HL-60/S4 (cell line): ENCODE data around the gene LSM14B.

Source experiments
- in situ Hi-C: fragments of 300-500 bp; cut with MboI; formaldehyde crosslinking; loops from 2 replicates; pipeline ENCODE4 v1.14.3; 2022; ENCODE audit warnings: low sequenced_read_pairs

The LSM14B gene

GRCh38 chr20:62160876-62161275 is 38.6 kb downstream of the LSM14B start:
- in situ Hi-C loops = no loop called here

DNA sequence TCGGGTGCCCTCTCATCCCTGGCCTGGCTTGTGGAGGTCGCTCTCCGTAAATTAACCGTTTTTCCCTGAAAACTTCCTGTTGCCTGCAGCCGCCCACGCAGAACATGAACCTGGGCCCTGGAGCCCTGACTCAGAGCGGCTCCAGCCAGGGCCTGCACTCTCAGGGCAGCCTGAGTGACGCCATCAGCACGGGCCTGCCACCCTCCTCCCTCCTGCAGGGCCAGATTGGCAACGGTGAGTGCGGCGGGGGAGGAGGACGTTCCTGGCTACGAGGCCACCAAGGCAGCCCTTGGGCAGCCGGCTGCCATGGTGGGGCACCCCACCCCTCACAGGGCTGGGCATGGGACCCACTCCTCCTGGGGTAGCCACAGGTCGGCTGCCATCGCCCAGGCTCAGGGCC is 39.1 kb downstream of the LSM14B start:
- in situ Hi-C loops = no loop called here

DNA sequence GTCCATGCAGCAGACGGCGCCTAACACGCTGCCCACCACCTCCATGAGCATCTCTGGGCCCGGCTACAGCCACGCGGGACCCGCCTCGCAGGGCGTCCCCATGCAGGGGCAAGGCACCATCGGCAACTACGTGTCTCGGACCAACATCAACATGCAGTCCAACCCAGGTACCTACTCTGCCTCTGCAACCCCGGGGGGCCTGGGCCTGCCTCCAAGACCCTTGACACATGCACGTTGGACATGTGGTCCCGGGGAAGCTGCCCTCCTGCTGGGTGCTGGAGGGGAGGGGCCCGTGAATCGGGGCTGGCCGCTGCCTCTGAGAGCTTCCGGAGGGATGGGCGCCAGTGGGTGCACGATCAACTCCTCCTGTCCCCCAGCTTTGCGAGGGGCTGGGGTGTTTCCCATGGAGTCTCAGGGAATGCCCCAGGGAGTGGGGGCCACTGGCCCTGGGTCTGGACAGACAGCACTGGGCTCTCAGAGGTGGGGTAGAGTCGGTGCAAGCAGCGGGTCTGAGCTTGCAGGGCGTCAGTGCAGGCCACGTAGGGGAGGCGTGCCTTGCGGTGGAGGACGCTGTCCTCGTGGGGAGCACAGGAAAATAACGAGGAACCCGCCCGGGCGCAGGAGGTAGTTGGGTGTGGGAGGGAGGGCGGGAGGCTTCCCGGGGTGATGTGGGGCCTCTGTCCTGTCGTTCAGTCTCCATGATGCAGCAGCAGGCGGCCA is 40.6 kb downstream of the LSM14B start:
- in situ Hi-C loops = no loop called here

- in situ Hi-C loops = no loop called here
These were observed 41.2 kb downstream of the LSM14B start for GRCh38 chr20:62163485-62163865.

DNA sequence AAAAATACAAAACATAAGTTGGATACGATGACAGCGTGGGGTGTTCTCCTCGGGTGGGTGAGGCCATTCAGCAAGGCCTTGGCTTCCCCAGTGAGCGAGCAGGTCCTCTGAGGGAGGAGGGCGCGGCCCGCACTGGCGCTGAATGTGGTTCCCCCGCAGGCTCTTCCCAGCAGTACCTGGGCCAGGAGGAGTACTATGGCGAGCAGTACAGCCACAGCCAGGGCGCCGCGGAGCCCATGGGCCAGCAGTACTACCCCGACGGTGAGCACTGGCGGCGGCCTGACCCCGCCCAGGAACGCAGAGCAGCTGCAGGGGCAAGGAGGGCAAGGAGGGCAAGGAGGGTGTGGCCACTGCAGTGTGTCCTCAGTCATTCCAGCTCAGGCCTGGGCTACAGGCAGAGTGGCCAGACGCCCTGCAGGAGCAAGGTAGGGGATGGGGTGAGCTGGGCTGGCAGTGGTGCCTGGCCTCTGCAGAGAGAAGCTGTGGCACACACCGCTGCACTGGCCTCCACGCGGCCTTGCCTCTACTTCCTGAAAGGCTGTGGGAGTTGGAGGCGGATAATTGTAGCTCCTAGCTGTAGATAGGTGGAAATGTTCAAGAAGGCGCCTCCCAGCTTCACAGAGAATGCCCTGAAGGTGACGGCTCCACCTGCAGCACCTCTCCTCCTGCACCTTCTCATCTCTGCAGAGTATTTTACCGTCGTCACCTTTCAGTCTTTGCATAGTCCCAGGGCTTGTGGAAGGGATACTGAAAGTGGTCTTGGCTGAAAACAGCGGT is 41.9 kb downstream of the LSM14B start:
- in situ Hi-C loops = no loop called here

DNA sequence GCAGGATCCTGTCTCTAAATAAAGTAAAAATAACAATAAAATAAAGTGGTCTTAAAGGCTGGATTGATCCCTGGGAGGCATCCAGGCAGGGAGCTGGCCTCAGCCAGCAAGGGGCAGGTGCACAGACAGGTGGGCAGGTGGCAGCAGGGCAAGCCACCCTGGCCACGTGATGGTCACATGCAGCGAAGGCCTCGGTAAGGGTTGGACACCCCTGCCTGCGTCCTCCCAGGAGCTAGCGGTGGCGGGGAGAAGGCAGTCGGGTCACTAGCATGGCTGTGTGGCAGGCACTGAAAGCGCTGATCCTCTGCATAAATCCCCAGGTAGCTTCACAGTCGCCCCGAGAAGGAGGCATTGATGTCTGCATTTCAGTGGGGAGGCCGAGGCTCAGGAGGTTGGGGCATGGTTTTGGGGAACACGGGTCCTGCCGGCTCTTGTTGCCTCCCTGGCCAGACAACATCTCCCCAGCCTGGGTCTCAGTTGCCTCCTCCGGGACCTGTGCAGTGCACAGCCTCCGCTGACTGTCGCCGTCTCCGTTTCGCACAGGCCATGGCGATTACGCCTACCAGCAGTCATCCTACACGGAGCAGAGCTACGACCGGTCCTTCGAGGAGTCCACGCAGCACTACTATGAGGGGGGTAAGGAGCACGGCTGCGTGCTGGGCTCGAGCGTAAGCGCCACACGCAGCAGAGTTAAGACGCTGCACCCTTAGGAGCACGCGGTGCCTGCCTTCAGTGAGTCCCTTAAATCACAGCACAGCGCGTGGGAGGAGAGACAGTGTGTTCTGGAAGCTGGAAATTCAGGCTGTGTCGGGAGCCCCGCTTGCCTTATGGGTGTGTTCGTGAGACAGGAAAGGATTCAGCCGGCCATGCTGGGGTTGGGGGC is 42.8 kb downstream of the LSM14B start:
- in situ Hi-C loops = no loop called here

DNA sequence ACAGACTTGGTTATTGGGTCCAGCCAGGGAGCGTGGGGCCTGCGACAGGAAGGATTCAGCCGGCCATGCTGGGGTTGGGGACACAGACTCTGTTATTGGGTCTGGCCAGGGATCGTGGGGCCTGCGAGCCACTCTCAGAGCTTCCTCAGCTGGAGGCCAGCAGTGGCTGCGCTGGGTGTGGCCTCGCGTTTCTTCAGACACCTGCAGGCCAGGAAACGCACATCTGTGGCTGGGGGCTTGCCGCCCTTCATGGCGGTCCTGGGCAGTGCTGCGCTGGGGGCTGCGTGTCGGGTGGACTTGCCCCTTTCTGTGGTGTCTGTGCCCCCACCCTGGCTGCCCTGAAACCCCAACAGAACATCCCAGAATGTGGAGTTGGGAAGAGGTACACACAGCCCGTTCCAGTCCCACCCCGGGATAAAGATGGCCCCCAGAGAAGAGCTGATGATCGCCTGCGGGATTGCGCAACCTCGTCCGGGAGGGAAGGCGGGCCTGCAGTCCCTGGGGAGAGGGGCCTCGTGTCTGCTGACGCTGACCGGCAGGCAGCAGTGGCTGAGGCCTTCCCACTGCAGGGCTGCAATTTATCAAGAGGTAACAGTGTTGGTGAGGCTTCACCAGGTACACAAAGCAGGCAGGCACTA is 43.6 kb downstream of the LSM14B start:
- in situ Hi-C loops = no loop called here

DNA sequence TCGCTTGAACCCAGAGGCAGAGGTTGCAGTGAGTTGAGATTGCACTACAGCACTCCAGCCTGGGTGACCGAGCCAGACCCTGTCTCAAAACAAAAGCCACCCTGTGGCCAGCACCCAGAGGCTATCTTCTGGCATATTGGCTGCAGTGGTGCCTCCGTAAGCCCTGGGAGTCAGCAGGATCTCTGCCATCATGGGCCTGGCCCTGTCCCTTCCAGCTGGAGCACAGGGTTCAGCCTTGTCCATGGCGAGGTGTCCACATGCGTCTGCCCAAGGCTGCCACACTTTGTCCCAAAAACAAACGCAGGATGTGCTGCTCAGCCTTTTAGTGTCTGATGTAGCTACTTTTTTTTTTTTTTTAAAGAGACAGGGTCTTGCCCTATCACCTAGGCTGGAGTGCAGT is 45.2 kb downstream of the LSM14B start:
- in situ Hi-C loops = no loop called here

GRCh38 chr20:62168061-62168460 is 45.8 kb downstream of the LSM14B start:
- in situ Hi-C loops = no loop called here

- in situ Hi-C loops = no loop called here
These were observed 46.7 kb downstream of the LSM14B start for GRCh38 chr20:62168890-62169435.

DNA sequence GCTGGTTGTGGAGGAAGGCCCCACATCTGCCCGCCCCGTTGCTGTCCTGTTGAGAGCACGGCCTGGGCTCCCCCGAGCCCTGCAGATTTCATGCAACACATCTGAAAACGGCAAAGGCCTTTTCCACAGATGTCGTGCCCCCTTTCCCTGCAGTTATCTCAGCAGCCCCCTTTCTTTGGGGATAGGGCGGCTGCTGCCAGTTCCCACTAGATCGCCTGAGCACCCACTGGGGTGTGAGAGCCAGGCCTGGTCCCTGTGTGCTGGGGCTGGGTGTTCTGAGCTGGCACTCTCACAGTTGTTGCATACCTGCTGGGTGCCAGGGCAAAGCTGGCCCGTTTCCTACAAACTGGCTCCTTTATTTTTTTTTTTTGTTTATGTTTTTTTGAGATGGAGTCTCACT is 48.3 kb downstream of the LSM14B start:
- in situ Hi-C loops = no loop called here

DNA sequence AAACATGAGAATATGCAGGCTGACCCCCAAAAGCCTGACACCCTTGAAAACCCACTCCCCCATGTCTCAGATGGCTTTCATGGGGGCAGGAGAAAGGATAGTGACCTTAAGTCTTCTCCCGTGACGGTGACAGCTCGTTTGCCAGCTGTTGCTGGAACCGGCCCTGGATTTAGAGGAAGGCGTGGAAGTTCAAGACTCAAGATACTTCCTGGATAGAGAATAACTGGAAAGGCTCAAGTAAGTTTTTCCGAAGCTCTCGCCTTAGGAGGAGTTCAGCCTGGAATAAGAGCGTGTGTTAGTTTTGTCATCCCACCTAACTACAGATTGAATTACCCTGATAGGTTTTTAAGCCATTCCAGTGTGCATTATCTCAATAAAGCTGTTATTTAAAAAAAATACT is 49.0 kb downstream of the LSM14B start:
- in situ Hi-C loops = no loop called here

GRCh38 chr20:62172666-62173065 is 50.4 kb downstream of the LSM14B start:
- in situ Hi-C loops = no loop called here

GRCh38 chr20:62174021-62174804 is 51.9 kb downstream of the LSM14B start:
- in situ Hi-C loops = no loop called here

DNA sequence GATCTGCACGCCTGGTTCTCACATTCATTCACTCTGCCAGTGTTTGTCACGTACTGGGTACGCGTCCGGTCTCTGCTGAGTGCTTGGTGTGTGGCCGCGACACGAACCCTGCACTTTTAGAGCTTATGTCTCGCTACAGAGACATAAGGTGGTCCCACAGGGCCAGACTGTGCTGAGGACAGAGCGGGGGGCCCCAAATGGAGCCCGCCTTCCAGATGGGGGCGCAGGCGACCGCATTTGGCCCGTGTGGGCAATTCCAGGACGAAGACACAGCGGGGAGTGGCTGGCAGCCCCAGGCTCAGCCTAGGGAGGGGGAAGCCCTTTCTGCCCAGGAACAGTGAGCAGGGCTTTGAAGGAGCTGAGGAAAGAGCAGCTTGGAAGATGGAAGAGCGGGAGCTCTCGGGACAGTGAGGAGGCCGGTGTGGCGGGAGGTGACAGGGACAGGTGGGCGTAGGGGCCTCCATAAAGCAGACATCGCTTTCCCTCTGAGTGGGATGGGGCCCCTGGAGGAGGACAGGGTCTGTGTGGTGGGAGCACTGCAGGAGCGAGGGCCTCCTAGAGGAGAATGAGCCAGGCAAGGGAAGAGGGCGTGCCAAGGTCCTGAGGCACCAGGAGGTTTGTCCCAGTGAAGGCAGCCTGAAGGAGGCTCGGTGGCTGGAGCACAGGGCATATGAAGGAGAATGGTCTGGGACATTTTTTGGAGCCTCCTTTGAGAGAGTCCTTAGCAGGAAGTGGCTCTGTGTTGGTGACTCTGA is 52.8 kb downstream of the LSM14B start:
- in situ Hi-C loops = no loop called here

DNA sequence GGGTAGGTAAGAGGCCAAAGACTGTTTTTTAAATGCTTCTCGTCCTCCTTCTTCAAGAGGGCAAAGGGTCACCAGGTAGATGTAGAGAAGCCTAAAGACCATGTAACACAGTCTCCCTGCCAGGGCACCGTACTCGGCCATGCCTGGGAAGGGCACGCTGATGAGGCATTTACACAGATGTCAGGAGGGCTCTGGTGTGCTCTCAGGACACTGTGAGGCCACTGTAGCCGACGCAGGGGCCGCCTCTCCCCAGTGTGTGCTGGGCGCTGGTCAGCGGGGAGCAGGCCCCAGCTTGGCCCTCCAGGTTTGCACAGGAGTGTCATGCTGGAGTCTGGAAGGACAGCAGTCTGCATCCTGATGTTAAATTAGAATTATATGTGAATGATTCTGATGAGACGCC is 53.4 kb downstream of the LSM14B start:
- in situ Hi-C loops = no loop called here

DNA sequence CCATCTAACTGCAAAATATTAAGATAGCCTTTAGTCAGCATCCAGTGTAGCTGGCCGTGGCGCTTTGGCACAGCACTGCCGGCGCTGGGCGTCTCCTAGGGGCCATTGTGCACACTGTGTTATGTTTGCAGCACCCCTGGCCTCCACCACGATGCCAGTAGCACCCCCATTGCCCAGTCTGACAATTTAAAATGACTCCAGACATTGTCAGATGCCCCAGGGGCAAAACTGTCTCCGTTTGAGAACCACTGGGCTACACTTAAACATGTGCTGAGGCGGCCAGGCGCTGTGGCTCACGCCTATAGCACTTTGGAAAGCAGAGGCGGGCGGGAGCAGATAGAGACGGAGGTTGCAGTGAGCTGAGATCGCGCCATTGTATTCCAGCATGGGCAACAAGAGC is 54.6 kb downstream of the LSM14B start:
- in situ Hi-C loops = no loop called here

- in situ Hi-C loops = no loop called here
These were observed 55.0 kb downstream of the LSM14B start for GRCh38 chr20:62177307-62177706.
